ENCODE measurements around the gene CRIM1. TPM values are rescaled to one million over a fixed set of nuclear protein-coding genes. Genes with fewer than 3 reads are reported as not detected.

CRIM1 gene
- total and polyA plus RNA-seq, 12 donors, result 14.1 to 83.6 (median 54.8) TPM

GRCh38 chr2:36369716-36370115 lies 14.1 kb downstream of the CRIM1 start:
- no peak for ATAC-seq
- H3K36me3 ChIP-seq, result no peaks in the 10 kb centered on the region
- no peak overlapping the region for H3K4me3 ChIP-seq
- peaks cover 27 to 100% (median 87%) of the 10 kb centered on the region in 9 donors for H3K4me1 ChIP-seq
- intact Hi-C loops (cut with DNase I), result loop anchor here in 1 of 10 donors (5.0 kb wide), 1 partner anchor 38 kb away; no protein-coding TSS in a partner anchor
- no peak for DNase-seq
- WGBS, 2 donors, result 53 to 57% methylated on average over 4 of the region's 4 CpGs
- H3K9me3 ChIP-seq, result no peaks in the 10 kb centered on the region
- no peak for TF ChIP-seq CTCF (IDR thresholded peaks at IDR 0.05)
- no peaks in the 10 kb centered on the region for H3K27me3 ChIP-seq
- H3K27ac ChIP-seq, result peak overlapping the region in 1 of 10 donors; percentile 73

- TF ChIP-seq CTCF (IDR thresholded peaks at IDR 0.05), result no peak
- H3K4me1 ChIP-seq, result peaks cover 27 to 99% (median 88%) of the 10 kb centered on the region in 9 donors
- H3K4me3 ChIP-seq, result no peak overlapping the region
- peak overlapping the region in 3 of 10 donors; percentile 28 to 73 (median 43) for H3K27ac ChIP-seq
- no peak for ATAC-seq
- no peak for DNase-seq
- intact Hi-C loops (cut with DNase I), result no loop called here
- H3K9me3 ChIP-seq, result no peaks in the 10 kb centered on the region
- no peaks in the 10 kb centered on the region for H3K36me3 ChIP-seq
- no peaks in the 10 kb centered on the region for H3K27me3 ChIP-seq
These were observed 14.7 kb downstream of the CRIM1 start for GRCh38 chr2:36370281-36370680.

GRCh38 chr2:36371070-36371874 lies 15.7 kb downstream of the CRIM1 start:
- no peak for TF ChIP-seq CTCF (IDR thresholded peaks at IDR 0.05)
- no peaks in the 10 kb centered on the region for H3K27me3 ChIP-seq
- H3K4me1 ChIP-seq, result peaks cover 27 to 99% (median 92%) of the 10 kb centered on the region in 9 donors
- intact Hi-C loops (cut with DNase I), result no loop called here
- peak overlapping the region in 6 of 10 donors; percentile 3 to 73 (median 30) for H3K27ac ChIP-seq
- WGBS, 2 donors, result 25 to 36% methylated on average over 9 of the region's 9 CpGs
- DNase-seq, result no peak
- H3K36me3 ChIP-seq, result no peaks in the 10 kb centered on the region
- ATAC-seq, result peak in 5 of 8 donors; percentile 18 to 50 (median 31)
- H3K4me3 ChIP-seq, result no peak overlapping the region
- no peaks in the 10 kb centered on the region for H3K9me3 ChIP-seq

- Histone ChIP-seq H3K4me1 (peaks cover 33 to 99% (median 92%) of the 10 kb centered on the region in 9 donors), H3K4me3 (no peak overlapping the region)
- ATAC-seq, result no peak
These were observed 16.4 kb downstream of the CRIM1 start for GRCh38 chr2:36371928-36372391.

More at GRCh38 chr2:36371928-36372391, 16.4 kb downstream of the CRIM1 start:
- Histone ChIP-seq H3K27me3 (no peaks in the 10 kb centered on the region), H3K27ac (peak overlapping the region in 5 of 10 donors; percentile 8 to 73 (median 32)), H3K36me3 (no peaks in the 10 kb centered on the region), H3K9me3 (no peaks in the 10 kb centered on the region)
- no peak for DNase-seq
- intact Hi-C loops (cut with DNase I), result no loop called here
- WGBS, 2 donors, result 46 to 54% methylated on average over 2 of the region's 2 CpGs
- peak in 1 of 9 donors; percentile 16 for TF ChIP-seq CTCF (IDR thresholded peaks at IDR 0.05)
